Measurements from ENCODE around the gene ADAMTS16. TPM values are rescaled to one million over a fixed set of nuclear protein-coding genes. Genes with fewer than 3 reads are reported as not detected.

ADAMTS16 gene
- total RNA-seq, 1 donor from 2014 or later = 4.1 TPM

DNA sequence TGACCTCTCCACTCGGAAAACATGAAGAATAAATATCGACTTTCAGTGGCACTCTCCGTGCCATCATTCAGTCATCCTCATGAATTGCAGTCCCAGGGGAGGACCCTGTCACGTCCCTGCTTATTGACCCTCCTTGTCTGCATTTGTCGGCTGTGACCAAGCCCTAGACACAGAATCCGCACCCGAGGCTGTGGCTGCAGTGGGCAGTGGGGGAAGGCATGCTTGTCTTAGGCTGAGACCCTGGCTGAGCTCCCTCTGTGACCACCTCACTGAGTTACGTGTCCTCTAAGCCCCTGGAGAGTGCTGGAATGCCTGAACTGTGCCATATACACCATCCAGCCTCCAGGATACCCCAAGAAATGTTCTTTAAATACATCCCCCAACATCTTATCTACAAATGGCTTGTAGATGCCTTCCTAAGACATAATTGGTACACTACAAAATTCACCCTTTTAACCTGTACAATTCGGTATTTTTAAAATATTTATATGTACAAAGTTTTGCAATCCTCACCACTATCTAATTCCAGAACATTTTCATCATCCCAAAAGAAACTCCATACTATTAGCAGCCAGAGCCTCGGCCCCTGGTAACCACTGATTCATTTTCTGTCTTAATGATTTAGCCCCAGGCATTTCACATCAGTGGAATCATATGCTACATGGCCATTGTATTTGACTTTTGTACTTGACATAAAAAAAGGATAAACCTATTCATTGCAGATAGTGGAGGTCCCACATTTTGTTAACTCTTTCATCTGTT, 201.6 kb downstream of the ADAMTS16 start:
- no peaks in the 10 kb centered on the region for H3K36me3 ChIP-seq
- Mint-ChIP-seq H3K4me3 (no peak overlapping the region), H3K36me3 (no peaks in the 10 kb centered on the region), H3K27me3 (ENCODE audit: insufficient read depth, low read depth) (peaks cover 7% of the 10 kb centered on the region), H3K27ac (no peak overlapping the region), H3K9me3 (peaks cover 15% of the 10 kb centered on the region), H3K4me1 (peaks cover 31% of the 10 kb centered on the region)
- no peak overlapping the region for H3K9ac ChIP-seq
- H3F3A ChIP-seq (ENCODE audit: low read depth) = no peaks in the 10 kb centered on the region
- no peaks in the 10 kb centered on the region for H3K27me3 ChIP-seq
- no peaks in the 10 kb centered on the region for H3K79me2 ChIP-seq (ENCODE audit: low read depth)
- H3K4me3 ChIP-seq = no peak overlapping the region
- H3K4me1 ChIP-seq = peaks cover 15% of the 10 kb centered on the region
- no peaks in the 10 kb centered on the region for H3K9me3 ChIP-seq (ENCODE audit: low read depth)
- no peak overlapping the region for H3K4me2 ChIP-seq
- TF ChIP-seq EZH2phosphoT487 (IDR thresholded peaks at IDR 0.05) = no peak
- TF ChIP-seq, protein P1, sequence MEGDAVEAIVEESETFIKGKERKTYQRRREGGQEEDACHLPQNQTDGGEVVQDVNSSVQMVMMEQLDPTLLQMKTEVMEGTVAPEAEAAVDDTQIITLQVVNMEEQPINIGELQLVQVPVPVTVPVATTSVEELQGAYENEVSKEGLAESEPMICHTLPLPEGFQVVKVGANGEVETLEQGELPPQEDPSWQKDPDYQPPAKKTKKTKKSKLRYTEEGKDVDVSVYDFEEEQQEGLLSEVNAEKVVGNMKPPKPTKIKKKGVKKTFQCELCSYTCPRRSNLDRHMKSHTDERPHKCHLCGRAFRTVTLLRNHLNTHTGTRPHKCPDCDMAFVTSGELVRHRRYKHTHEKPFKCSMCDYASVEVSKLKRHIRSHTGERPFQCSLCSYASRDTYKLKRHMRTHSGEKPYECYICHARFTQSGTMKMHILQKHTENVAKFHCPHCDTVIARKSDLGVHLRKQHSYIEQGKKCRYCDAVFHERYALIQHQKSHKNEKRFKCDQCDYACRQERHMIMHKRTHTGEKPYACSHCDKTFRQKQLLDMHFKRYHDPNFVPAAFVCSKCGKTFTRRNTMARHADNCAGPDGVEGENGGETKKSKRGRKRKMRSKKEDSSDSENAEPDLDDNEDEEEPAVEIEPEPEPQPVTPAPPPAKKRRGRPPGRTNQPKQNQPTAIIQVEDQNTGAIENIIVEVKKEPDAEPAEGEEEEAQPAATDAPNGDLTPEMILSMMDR (IDR thresholded peaks at IDR 0.05) = no peak
- TF ChIP-seq EZH2 (IDR thresholded peaks at IDR 0.05) = no peak
- no peak for DNase-seq (ENCODE audit: low spot score)
- no peaks in the 10 kb centered on the region for H4K20me1 ChIP-seq (ENCODE audit: low read depth)
- no peak overlapping the region for H3K27ac ChIP-seq
- no peak overlapping the region for H2AFZ ChIP-seq (replicated peaks)

DNA sequence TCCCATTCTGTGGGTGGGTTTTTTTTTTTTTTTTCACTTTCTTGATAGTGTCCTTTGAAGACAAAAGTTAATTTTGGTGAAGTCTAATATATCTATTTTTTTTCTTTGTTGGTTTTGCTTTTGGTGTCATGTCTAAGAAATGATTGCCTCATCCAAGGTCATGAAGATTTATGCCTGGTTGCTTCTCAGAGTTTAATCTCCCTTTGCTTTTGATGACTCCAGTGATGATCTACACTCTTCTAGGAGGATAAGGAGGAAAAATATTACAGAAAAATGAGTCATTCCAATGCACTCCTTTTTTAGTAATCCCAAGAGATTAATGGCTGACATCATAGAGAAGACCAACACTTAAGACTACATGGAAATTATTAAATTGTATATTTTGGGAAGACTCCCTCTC, 202.7 kb downstream of the ADAMTS16 start:
- H2AFZ ChIP-seq (replicated peaks) = no peak overlapping the region
- no peak overlapping the region for H3K4me3 ChIP-seq
- H4K20me1 ChIP-seq (ENCODE audit: low read depth) = no peaks in the 10 kb centered on the region
- no peak overlapping the region for H3K9ac ChIP-seq
- Mint-ChIP-seq H3K9me3 (peaks cover 17% of the 10 kb centered on the region), H3K27ac (no peak overlapping the region), H3K36me3 (no peaks in the 10 kb centered on the region), H3K4me3 (no peak overlapping the region), H3K27me3 (ENCODE audit: insufficient read depth, low read depth) (peaks cover 7% of the 10 kb centered on the region), H3K4me1 (peaks cover 31% of the 10 kb centered on the region)
- TF ChIP-seq EZH2 (IDR thresholded peaks at IDR 0.05) = no peak
- TF ChIP-seq EZH2phosphoT487 (IDR thresholded peaks at IDR 0.05) = no peak
- TF ChIP-seq, protein P1 (IDR thresholded peaks at IDR 0.05) = no peak
- no peaks in the 10 kb centered on the region for H3K9me3 ChIP-seq (ENCODE audit: low read depth)
- H3F3A ChIP-seq (ENCODE audit: low read depth) = no peaks in the 10 kb centered on the region
- H3K4me1 ChIP-seq = peaks cover 15% of the 10 kb centered on the region
- H3K27ac ChIP-seq = no peak overlapping the region
- DNase-seq (ENCODE audit: low spot score) = no peak
- no peaks in the 10 kb centered on the region for H3K79me2 ChIP-seq (ENCODE audit: low read depth)
- no peak overlapping the region for H3K4me2 ChIP-seq
- no peaks in the 10 kb centered on the region for H3K27me3 ChIP-seq
- no peaks in the 10 kb centered on the region for H3K36me3 ChIP-seq

DNA sequence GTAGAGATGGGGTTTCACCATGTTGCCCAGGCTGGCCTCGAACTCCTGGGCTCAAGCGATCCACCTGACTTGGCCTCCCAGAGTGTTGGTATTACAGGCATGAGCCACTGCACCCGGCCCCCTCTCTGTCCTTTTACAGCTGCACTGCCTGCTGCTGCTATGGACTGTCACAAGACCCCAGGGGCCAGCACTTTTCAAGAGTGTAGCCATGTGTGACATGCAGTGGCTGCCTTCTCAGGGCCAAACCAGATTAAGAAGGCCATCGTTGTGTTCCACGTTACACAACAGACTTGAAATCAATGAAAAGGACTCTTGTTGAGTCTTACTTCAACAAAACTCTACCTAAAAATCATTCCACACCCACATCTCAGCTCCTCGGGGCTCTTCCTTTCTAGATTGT, 203.4 kb downstream of the ADAMTS16 start:
- Histone ChIP-seq H3K27me3 (no peaks in the 10 kb centered on the region), H3K36me3 (no peaks in the 10 kb centered on the region), H3K27ac (no peak overlapping the region), H3K4me1 (peaks cover 15% of the 10 kb centered on the region), H4K20me1 (ENCODE audit: low read depth) (no peaks in the 10 kb centered on the region), H3F3A (ENCODE audit: low read depth) (no peaks in the 10 kb centered on the region), H3K9me3 (ENCODE audit: low read depth) (no peaks in the 10 kb centered on the region), H3K4me2 (no peak overlapping the region), H3K9ac (no peak overlapping the region), H2AFZ (replicated peaks) (peak overlapping the region; percentile 57), H3K4me3 (no peak overlapping the region), H3K79me2 (ENCODE audit: low read depth) (no peaks in the 10 kb centered on the region)
- TF ChIP-seq, protein P1 (IDR thresholded peaks at IDR 0.05) = no peak
- Mint-ChIP-seq H3K9me3 (peaks cover 17% of the 10 kb centered on the region), H3K36me3 (no peaks in the 10 kb centered on the region), H3K4me1 (peaks cover 35% of the 10 kb centered on the region), H3K27ac (peak overlapping the region; percentile 48), H3K4me3 (no peak overlapping the region), H3K27me3 (ENCODE audit: insufficient read depth, low read depth) (peaks cover 7% of the 10 kb centered on the region)
- no peak for DNase-seq (ENCODE audit: low spot score)

Data from neural progenitor cell (in vitro differentiated cells).